CD4-positive, alpha-beta memory T cell (primary cell): Measurements from ENCODE around the gene FXYD3. TPM values are rescaled to one million over a fixed set of nuclear protein-coding genes. Genes with fewer than 3 reads are reported as not detected.

ENCODE experiments used
- CTCF ChIA-PET: fragments of 350-600 bp; sonication (Branson Sonifier 250); formaldehyde crosslinking; loops from one replicate; lab custom pipeline; 2021; ENCODE audit warnings: inconsistent platforms; ENCODE audit not compliant: partially characterized antibody; lab: Charles Lee
- POLR2A ChIA-PET: fragments of 350-600 bp; sonication (Branson Sonifier 250); formaldehyde crosslinking; loops from one replicate; lab custom pipeline; 2021; ENCODE audit not compliant: partially characterized antibody; lab: Charles Lee
- DNase-seq, 5 donors: peaks; one replicate each; pipeline versions ENCODE4 v3.0.0 to v3.0.0-alpha.2; 2020 to 2022; ENCODE audit warnings: mixed read lengths in 1 of 5
- H3K27ac ChIP-seq: one replicate; pipeline ENCODE4 v1.7.0; 2013; ENCODE audit warnings: low read depth, low read length
- H3K27me3 ChIP-seq: 2 replicates; pipeline ENCODE4 v1.7.0; 2013; ENCODE audit warnings: mild to moderate bottlenecking, low read length, moderate library complexity; ENCODE audit not compliant: insufficient read depth
- H3K36me3 ChIP-seq: 2 replicates; pipeline ENCODE4 v1.7.0; 2013; ENCODE audit warnings: mild to moderate bottlenecking, low read length, moderate library complexity; ENCODE audit not compliant: insufficient read depth
- H3K4me1 ChIP-seq: 2 replicates; pipeline ENCODE4 v1.7.0; 2013; ENCODE audit warnings: mild to moderate bottlenecking, low read length, moderate library complexity; ENCODE audit not compliant: insufficient read depth
- H3K4me3 ChIP-seq, 2 donors: one replicate each; pipeline ENCODE4 v1.7.0; 2013; ENCODE audit warnings: low read length in 2 of 2, mild to moderate bottlenecking in 1 of 2
- H3K9me3 ChIP-seq, 2 donors: one replicate each; pipeline ENCODE4 v1.7.0; 2013; ENCODE audit warnings: low read length in 2 of 2, control low read depth in 1 of 2; ENCODE audit not compliant: control insufficient read depth in 1 of 2
- H3K27ac Mint-ChIP-seq, 7 donors: one replicate each; pipeline ENCODE4 v1.8.0; 2020 to 2021; ENCODE audit warnings: mixed read lengths in 7 of 7, mild to moderate bottlenecking in 6 of 7, inconsistent platforms in 3 of 7, moderate library complexity in 3 of 7
- H3K27me3 Mint-ChIP-seq, 2 donors: one replicate each; pipeline ENCODE4 v1.8.0; 2020 to 2021; ENCODE audit warnings: mixed read lengths in 2 of 2
- H3K36me3 Mint-ChIP-seq, 2 donors: one replicate each; pipeline ENCODE4 v1.8.0; 2020 to 2021; ENCODE audit warnings: mixed read lengths in 2 of 2, inconsistent platforms in 1 of 2, mild to moderate bottlenecking in 1 of 2
- H3K4me1 Mint-ChIP-seq, 4 donors: one replicate each; pipeline ENCODE4 v1.8.0; 2020 to 2021; ENCODE audit warnings: mixed read lengths in 4 of 4, mild to moderate bottlenecking in 1 of 4
- H3K4me3 Mint-ChIP-seq, 8 donors: one replicate each; pipeline ENCODE4 v1.8.0; 2020 to 2021; ENCODE audit warnings: mixed read lengths in 8 of 8, mild to moderate bottlenecking in 7 of 8, moderate library complexity in 6 of 8, inconsistent platforms in 3 of 8
- H3K9me3 Mint-ChIP-seq, 8 donors: one replicate each; pipeline ENCODE4 v1.8.0; 2020 to 2021; ENCODE audit warnings: mixed read lengths in 8 of 8, mild to moderate bottlenecking in 5 of 8, inconsistent platforms in 3 of 8, moderate library complexity in 1 of 8
- intact Hi-C: fragments of 100-400 bp; cut with micrococcal nuclease; formaldehyde crosslinking; loops from one replicate; pipeline ENCODE4 v1.15.1; 2023
- polyA plus RNA-seq, 2 donors: library from polyadenylated mRNA; unstranded; fragments of 300-500 nt; fragmentation: Illumina TruSeq; gene quantifications; one replicate each; pipeline ENCODE4 v1.2.3, GENCODE V29; 2021
- total RNA-seq, 2 experiments: library from RNA; stranded (reverse); gene quantifications; one replicate each; pipeline ENCODE4 v1.2.3, GENCODE V29; 2021

Gene FXYD3
- total and polyA plus RNA-seq, 4 experiments from 2014 or later: not detected

DNA sequence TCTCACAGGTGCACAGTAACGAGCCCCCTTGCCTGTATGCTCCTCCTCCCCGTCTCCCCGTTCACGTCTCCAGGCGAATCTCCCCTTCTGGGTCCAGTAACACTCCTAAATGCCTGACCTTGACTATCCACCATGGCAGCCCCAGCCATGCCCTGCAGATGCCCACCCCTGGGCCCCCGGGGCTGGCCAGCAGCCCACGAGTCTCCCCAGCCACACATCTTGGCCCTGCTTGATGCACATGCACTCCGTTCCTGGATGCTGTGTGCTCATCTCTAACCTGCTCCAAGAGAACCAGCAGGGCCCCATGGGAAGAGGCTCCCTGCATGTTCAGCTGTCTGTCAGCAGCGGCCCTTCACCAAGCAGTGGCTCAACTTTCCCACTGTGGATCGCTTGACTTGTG is 42.1 kb upstream of the FXYD3 start:
- H3K4me1 Mint-ChIP-seq: peaks cover 0 to 1% (median 0%) of the 10 kb centered on the region in 4 donors
- no peak overlapping the region for H3K27ac Mint-ChIP-seq
- peaks cover 0 to 9% (median 5%) of the 10 kb centered on the region in 8 donors for H3K9me3 Mint-ChIP-seq
- ChIA-PET CTCF (no interaction called here), POLR2A (no interaction called here)
- H3K27me3 ChIP-seq: no peaks in the 10 kb centered on the region
- DNase-seq: no peak
- H3K36me3 Mint-ChIP-seq: peaks cover 0 to 4% of the 10 kb centered on the region in 2 donors
- intact Hi-C loops: no loop called here
- no peak overlapping the region for H3K4me3 ChIP-seq
- H3K36me3 ChIP-seq: no peaks in the 10 kb centered on the region
- no peaks in the 10 kb centered on the region for H3K4me1 ChIP-seq
- H3K27ac ChIP-seq: no peak overlapping the region
- H3K27me3 Mint-ChIP-seq: peaks cover 6% of the 10 kb centered on the region in 2 donors
- peaks cover 0 to 3% of the 10 kb centered on the region in 2 donors for H3K9me3 ChIP-seq
- H3K4me3 Mint-ChIP-seq: no peak overlapping the region

DNA sequence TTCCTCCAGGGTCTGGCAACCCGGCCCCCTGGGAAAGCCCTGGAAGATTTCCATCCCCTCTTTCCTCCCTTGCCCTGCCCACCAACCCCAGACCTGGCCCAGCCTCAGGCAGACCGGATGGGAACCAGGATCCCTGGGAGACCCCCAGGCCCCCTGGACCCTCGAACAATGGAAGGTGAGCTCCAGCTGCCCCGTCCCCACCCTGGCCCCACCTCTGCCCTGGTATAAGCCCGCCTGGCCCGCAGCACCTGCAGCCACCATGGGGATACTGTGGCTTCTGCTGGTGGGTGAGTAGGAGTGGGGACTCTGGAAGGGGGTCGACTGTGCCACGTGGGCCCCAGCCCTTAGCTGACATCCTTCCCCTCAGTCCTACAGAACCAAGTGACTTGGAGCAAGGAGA is 41.7 kb upstream of the FXYD3 start:
- CTCF ChIA-PET: no interaction called here
- peaks cover 6% of the 10 kb centered on the region in 2 donors for H3K27me3 Mint-ChIP-seq
- peaks cover 0 to 4% of the 10 kb centered on the region in 2 donors for H3K36me3 Mint-ChIP-seq

DNA sequence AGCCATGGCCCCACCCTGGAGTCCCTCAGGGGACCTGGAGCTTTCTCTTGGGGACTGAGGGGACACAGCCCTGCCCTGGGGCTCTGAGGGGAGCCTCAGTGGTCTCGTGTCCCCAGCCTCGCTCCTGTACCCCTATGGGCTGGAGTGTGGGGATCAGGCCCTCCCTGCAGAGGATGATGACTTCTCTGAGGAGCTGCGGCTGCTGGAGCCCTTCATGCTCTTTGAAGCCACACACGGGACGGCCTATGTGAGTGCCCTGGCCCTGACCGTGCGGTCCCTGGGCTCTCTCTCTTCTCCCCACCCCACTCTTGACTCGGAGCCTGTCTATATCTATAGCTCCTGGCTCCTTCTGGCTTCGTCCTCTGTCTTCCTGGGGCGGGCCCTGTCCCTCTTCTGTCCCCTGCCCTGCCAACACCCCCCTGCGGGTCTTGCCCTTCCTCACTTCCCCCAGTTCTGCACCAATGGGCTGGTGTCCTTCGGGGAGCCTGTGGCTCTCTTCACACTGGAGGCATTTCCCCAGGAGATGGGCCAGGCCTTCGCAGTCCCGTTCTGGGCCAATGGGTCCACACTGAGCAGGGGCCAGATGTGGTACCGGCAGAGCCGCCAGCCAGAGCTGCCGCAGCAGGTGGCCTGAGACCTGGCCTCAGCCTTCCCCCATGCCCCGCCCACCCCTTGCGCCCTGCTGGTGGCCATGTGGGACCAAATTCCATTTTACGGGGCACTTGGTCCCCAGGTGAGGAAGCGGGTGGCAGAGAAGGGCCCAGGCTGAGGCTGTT is 41.0 kb upstream of the FXYD3 start:
- Mint-ChIP-seq H3K4me1 (peaks cover 0 to 2% (median under 1%) of the 10 kb centered on the region in 4 donors), H3K27me3 (peaks cover 6% of the 10 kb centered on the region in 2 donors), H3K9me3 (peaks cover 0 to 9% (median 5%) of the 10 kb centered on the region in 8 donors), H3K36me3 (peaks cover 0 to 4% of the 10 kb centered on the region in 2 donors), H3K27ac (no peak overlapping the region), H3K4me3 (no peak overlapping the region)
- H3K4me1 ChIP-seq: no peaks in the 10 kb centered on the region
- POLR2A ChIA-PET: no interaction called here
- CTCF ChIA-PET: no interaction called here
- intact Hi-C loops: no loop called here
- no peaks in the 10 kb centered on the region for H3K27me3 ChIP-seq
- no peak overlapping the region for H3K27ac ChIP-seq
- no peak overlapping the region for H3K4me3 ChIP-seq
- H3K36me3 ChIP-seq: no peaks in the 10 kb centered on the region
- no peak for DNase-seq
- peaks cover 0 to 3% of the 10 kb centered on the region in 2 donors for H3K9me3 ChIP-seq

More for the DNA sequence above, 41.7 kb upstream of the FXYD3 start:
- H3K4me1 ChIP-seq: no peaks in the 10 kb centered on the region
- POLR2A ChIA-PET: no interaction called here
- H3K27ac ChIP-seq: no peak overlapping the region
- H3K36me3 ChIP-seq: no peaks in the 10 kb centered on the region
- no peak overlapping the region for H3K4me3 ChIP-seq
- H3K4me3 Mint-ChIP-seq: no peak overlapping the region
- intact Hi-C loops: no loop called here
- H3K27ac Mint-ChIP-seq: no peak overlapping the region
- H3K4me1 Mint-ChIP-seq: peaks cover 0 to 2% (median under 1%) of the 10 kb centered on the region in 4 donors
- H3K27me3 ChIP-seq: no peaks in the 10 kb centered on the region
- H3K9me3 Mint-ChIP-seq: peaks cover 0 to 9% (median 5%) of the 10 kb centered on the region in 8 donors
- H3K9me3 ChIP-seq: peaks cover 0 to 3% of the 10 kb centered on the region in 2 donors
- no peak for DNase-seq

DNA sequence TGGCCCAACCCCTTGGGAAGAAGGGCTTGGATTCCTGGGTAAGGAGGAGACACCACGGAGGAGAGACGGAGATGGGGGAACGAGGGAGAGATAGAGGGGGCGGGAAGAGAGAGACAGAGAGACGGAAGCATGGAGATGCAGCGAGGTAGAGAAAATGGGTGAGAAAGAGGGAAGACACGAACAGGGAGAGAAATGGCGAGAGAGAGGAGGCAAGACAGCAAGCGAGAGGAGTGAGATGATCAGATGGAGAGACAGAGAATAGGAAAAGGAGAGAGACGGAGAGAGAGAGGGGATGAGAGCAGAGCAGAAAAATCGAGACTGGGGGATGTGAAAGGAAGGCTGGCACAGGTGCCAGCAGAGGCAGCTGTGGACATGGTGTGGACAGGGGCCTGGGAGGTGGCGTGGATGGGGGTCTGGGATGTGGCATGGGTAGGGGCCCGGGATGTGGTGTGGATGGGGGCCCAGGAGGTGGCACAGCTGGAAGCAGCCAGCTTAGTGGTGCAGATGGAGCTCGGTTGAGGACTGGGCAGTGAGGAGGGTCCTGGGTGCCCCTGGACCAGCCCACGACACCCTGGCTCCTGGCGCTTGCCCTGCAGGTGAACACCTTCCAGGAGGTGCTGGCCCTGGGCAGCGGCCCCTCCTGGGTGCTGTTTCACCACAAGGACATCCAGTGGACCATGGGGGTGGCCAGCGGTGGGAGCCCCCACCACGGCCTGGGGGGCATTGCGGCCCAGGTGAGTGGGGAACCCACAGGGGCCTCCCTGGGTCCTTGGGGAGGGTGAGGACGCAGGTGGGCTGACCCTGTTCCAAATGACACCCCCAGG is 40.2 kb upstream of the FXYD3 start:
- peaks cover 0 to 7% (median 3%) of the 10 kb centered on the region in 8 donors for H3K9me3 Mint-ChIP-seq
- H3K27me3 ChIP-seq: no peaks in the 10 kb centered on the region
- no peak overlapping the region for H3K27ac Mint-ChIP-seq
- H3K9me3 ChIP-seq: no peaks in the 10 kb centered on the region
- no peaks in the 10 kb centered on the region for H3K4me1 ChIP-seq
- H3K4me3 ChIP-seq: no peak overlapping the region
- H3K27me3 Mint-ChIP-seq: peaks cover 6% of the 10 kb centered on the region in 2 donors
- H3K27ac ChIP-seq: no peak overlapping the region
- no peaks in the 10 kb centered on the region for H3K36me3 ChIP-seq
- H3K36me3 Mint-ChIP-seq: peaks cover 0 to 4% of the 10 kb centered on the region in 2 donors
- peaks cover 0 to 2% (median under 1%) of the 10 kb centered on the region in 4 donors for H3K4me1 Mint-ChIP-seq
- intact Hi-C loops: no loop called here
- no peak overlapping the region for H3K4me3 Mint-ChIP-seq
- no peak for DNase-seq
- CTCF ChIA-PET: no interaction called here
- POLR2A ChIA-PET: no interaction called here

DNA sequence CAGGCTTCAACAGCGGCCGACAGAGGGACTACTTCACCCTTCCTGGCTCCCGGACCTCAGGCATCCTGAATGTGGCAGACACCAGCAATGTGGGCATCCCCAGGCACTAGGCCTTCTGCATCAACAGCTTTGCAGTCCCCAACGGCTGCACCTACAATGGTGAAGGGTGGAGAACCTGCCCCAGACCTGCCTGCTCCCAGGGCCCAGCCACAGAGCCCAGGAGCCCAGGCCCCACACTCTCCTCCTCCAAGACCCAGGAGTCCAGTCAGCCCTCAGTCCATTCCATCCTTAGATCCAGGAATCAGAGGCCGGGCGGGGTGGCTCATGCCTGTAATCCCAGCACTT is 39.6 kb upstream of the FXYD3 start:
- ChIA-PET CTCF (no interaction called here), POLR2A (no interaction called here)
- Mint-ChIP-seq H3K27ac (no peak overlapping the region), H3K4me1 (peaks cover 0 to 2% (median under 1%) of the 10 kb centered on the region in 4 donors), H3K36me3 (no peaks in the 10 kb centered on the region), H3K4me3 (no peak overlapping the region), H3K27me3 (peaks cover 6% of the 10 kb centered on the region in 2 donors), H3K9me3 (peaks cover 0 to 2% (median 0%) of the 10 kb centered on the region in 8 donors)
- H3K9me3 ChIP-seq: no peaks in the 10 kb centered on the region
- H3K27ac ChIP-seq: no peak overlapping the region
- H3K4me3 ChIP-seq: no peak overlapping the region
- intact Hi-C loops: no loop called here
- no peaks in the 10 kb centered on the region for H3K36me3 ChIP-seq
- no peaks in the 10 kb centered on the region for H3K4me1 ChIP-seq
- DNase-seq: no peak
- H3K27me3 ChIP-seq: no peaks in the 10 kb centered on the region

DNA sequence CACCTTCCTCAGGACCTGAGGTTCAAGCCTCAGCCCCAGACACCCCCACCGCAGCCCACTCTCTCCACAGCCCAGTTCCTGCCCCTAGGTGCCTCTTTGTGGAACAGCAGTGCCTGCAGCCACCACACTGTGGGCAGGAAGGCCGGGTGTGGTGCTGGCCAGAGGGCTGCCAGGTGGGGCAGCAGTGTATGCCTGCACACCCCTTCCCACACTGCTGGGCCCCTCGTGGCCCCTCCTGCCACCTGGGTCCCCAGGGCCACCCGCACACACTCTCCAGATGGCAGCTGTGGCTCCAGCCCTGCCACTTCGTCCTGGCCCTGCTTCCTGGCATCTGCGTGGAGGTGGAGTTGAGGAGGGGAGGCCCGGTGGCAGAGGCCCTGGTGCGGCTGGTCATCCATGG is 39.0 kb upstream of the FXYD3 start:
- no peaks in the 10 kb centered on the region for H3K9me3 Mint-ChIP-seq
- peaks cover 6% of the 10 kb centered on the region in 2 donors for H3K27me3 Mint-ChIP-seq
- H3K36me3 Mint-ChIP-seq: no peaks in the 10 kb centered on the region
- H3K27ac ChIP-seq: no peak overlapping the region
- no peak overlapping the region for H3K27ac Mint-ChIP-seq
- no peak for DNase-seq
- intact Hi-C loops: no loop called here
- no peaks in the 10 kb centered on the region for H3K4me1 ChIP-seq
- POLR2A ChIA-PET: no interaction called here
- H3K4me3 Mint-ChIP-seq: no peak overlapping the region
- CTCF ChIA-PET: no interaction called here
- H3K9me3 ChIP-seq: no peaks in the 10 kb centered on the region
- H3K27me3 ChIP-seq: no peaks in the 10 kb centered on the region
- no peak overlapping the region for H3K4me3 ChIP-seq
- peaks cover 0 to 2% (median under 1%) of the 10 kb centered on the region in 4 donors for H3K4me1 Mint-ChIP-seq
- no peaks in the 10 kb centered on the region for H3K36me3 ChIP-seq
